Activated B cell treated with CpG ODN at 0.5 μM for 24 hours (primary cell): ENCODE measurements around the gene PDZD7. TPM values are rescaled to one million over a fixed set of nuclear protein-coding genes. Genes with fewer than 3 reads are reported as not detected.

Source experiments
- ATAC-seq: fragments of 200-7000 bp; cut with Tn5 transposase; one replicate; pipeline ENCODE4 v1.10.0; 2021; ENCODE audit warnings: low read depth, mild to moderate bottlenecking, moderate library complexity
- CTCF ChIA-PET: fragments of 350-600 bp; sonication (Branson Sonifier 250); formaldehyde crosslinking; loops from one replicate; lab custom pipeline; 2021; ENCODE audit warnings: antibody characterized with exemption; lab: Charles Lee
- POLR2A ChIA-PET: fragments of 350-600 bp; sonication (Branson Sonifier 250); formaldehyde crosslinking; loops from one replicate; lab custom pipeline; 2021; ENCODE audit warnings: antibody characterized with exemption; lab: Charles Lee
- DNase-seq: peaks from one replicate; pipeline ENCODE4 v3.0.0; 2022
- H3K27ac Mint-ChIP-seq: one replicate; pipeline ENCODE4 v1.8.0; 2020; ENCODE audit warnings: mixed read lengths
- H3K27me3 Mint-ChIP-seq: one replicate; pipeline ENCODE4 v1.8.0; 2021; ENCODE audit warnings: mixed read lengths
- H3K36me3 Mint-ChIP-seq: one replicate; pipeline ENCODE4 v1.8.0; 2021; ENCODE audit warnings: low read depth, mixed read lengths
- H3K4me1 Mint-ChIP-seq: one replicate; pipeline ENCODE4 v1.8.0; 2021; ENCODE audit warnings: mixed read lengths
- H3K4me3 Mint-ChIP-seq: one replicate; pipeline ENCODE4 v1.8.0; 2020; ENCODE audit warnings: mild to moderate bottlenecking, mixed read lengths
- H3K9me3 Mint-ChIP-seq: one replicate; pipeline ENCODE4 v1.8.0; 2020; ENCODE audit warnings: mixed read lengths
- CTCF ChIP-seq: fragments of 200-600 bp; IDR thresholded peaks from one replicate; pipeline ENCODE4 v1.8.0; 2022; ENCODE audit warnings: antibody characterized with exemption, mild to moderate bottlenecking
- intact Hi-C: fragments of 100-400 bp; cut with micrococcal nuclease; formaldehyde crosslinking; loops from one replicate; pipeline ENCODE4 v1.15.1; 2024
- total RNA-seq: library from RNA; stranded (reverse); gene quantifications from 2 replicates; pipeline ENCODE4 v1.2.3, GENCODE V29; 2022

Gene PDZD7
- total RNA-seq, 1 donor from 2014 or later, result 0.11 TPM

- peaks cover 18% of the 10 kb centered on the region for H3K36me3 Mint-ChIP-seq
- peak overlapping the region; percentile 88 for H3K27ac Mint-ChIP-seq
- TF ChIP-seq CTCF, result peak; percentile 80
- ATAC-seq (peak; percentile 63), DNase-seq (peak; percentile 85)
- peak overlapping the region; percentile 87 for H3K4me3 Mint-ChIP-seq
- H3K4me1 Mint-ChIP-seq, result peaks cover 30% of the 10 kb centered on the region
- intact Hi-C loops, result loop anchor here (1.0 to 5.0 kb wide), 6 partner anchors 14 to 1643 kb away; partner anchors contain the start of genes HIF1AN, PDZD7, SFXN3 and TRIM8
- ChIA-PET POLR2A (interaction anchor here (1.2 to 4.5 kb wide), 3 partner anchors 12 to 32 kb away, joined by 3 to 54 read pairs (median 7); partner anchors contain the start of genes MRPL43, PDZD7, SFXN3 and TWNK), CTCF (interaction anchor here (0.7 to 3.3 kb wide), 5 partner anchors 8 to 17 kb away, joined by 4 to 34 read pairs (median 9); partner anchors contain the start of genes MRPL43 and TWNK)
- H3K9me3 Mint-ChIP-seq, result no peaks in the 10 kb centered on the region
- H3K27me3 Mint-ChIP-seq, result no peaks in the 10 kb centered on the region
Measured at GRCh38 chr10:100998991-100999741, 31.8 kb downstream of the PDZD7 start.

GRCh38 chr10:100998183-100998990, 32.5 kb downstream of the PDZD7 start:
- H3K36me3 Mint-ChIP-seq, result peaks cover 20% of the 10 kb centered on the region
- H3K4me1 Mint-ChIP-seq, result peaks cover 30% of the 10 kb centered on the region
- ATAC-seq, result peak; percentile 26
- H3K27ac Mint-ChIP-seq, result peak overlapping the region; percentile 88
- intact Hi-C loops, result loop anchor here (2.0 to 5.0 kb wide), 5 partner anchors 32 to 1644 kb away; partner anchors contain the start of genes HIF1AN, PDZD7, SFXN3 and TRIM8
- peak overlapping the region; percentile 87 for H3K4me3 Mint-ChIP-seq
- peak; percentile 60 for DNase-seq
- POLR2A ChIA-PET, result interaction anchor here (0.6 to 4.5 kb wide), 11 partner anchors 11 to 1716 kb away, joined by 3 to 54 read pairs (median 4); partner anchors contain the start of genes ARL3, HIF1AN, KAZALD1 and MRPL43
- CTCF ChIA-PET, result interaction anchor here (0.9 to 3.3 kb wide), 9 partner anchors 9 to 172 kb away, joined by 3 to 34 read pairs (median 7); partner anchors contain the start of genes KAZALD1, MRPL43 and TWNK
- H3K27me3 Mint-ChIP-seq, result no peaks in the 10 kb centered on the region
- no peaks in the 10 kb centered on the region for H3K9me3 Mint-ChIP-seq
- no peak for TF ChIP-seq CTCF

GRCh38 chr10:100997360-100998182, 33.4 kb downstream of the PDZD7 start:
- DNase-seq, result peak; percentile 77
- peak; percentile 51 for TF ChIP-seq CTCF
- Mint-ChIP-seq H3K27ac (peak overlapping the region; percentile 94), H3K27me3 (no peaks in the 10 kb centered on the region), H3K4me3 (peak overlapping the region; percentile 87), H3K4me1 (peaks cover 30% of the 10 kb centered on the region), H3K36me3 (peaks cover 25% of the 10 kb centered on the region), H3K9me3 (no peaks in the 10 kb centered on the region)
- CTCF ChIA-PET, result interaction anchor here (0.7 to 3.3 kb wide), 10 partner anchors 9 to 172 kb away, joined by 3 to 34 read pairs (median 6); partner anchors contain the start of genes KAZALD1, MRPL43, PDZD7 and SFXN3
- intact Hi-C loops, result loop anchor here (1.0 to 5.0 kb wide), 9 partner anchors 10 to 1645 kb away; partner anchors contain the start of genes HIF1AN, KAZALD1, MRPL43 and PDZD7
- ATAC-seq, result peak; percentile 35
- POLR2A ChIA-PET, result interaction anchor here (0.6 to 4.5 kb wide), 12 partner anchors 11 to 1717 kb away, joined by 3 to 54 read pairs (median 4); partner anchors contain the start of genes ARL3, HIF1AN, KAZALD1 and MRPL43

GRCh38 chr10:100996678-100997359, 34.1 kb downstream of the PDZD7 start:
- H3K36me3 Mint-ChIP-seq, result peaks cover 27% of the 10 kb centered on the region
- TF ChIP-seq CTCF, result no peak
- DNase-seq, result peak; percentile 56
- ChIA-PET POLR2A (interaction anchor here (0.9 to 4.5 kb wide), 7 partner anchors 10 to 461 kb away, joined by 3 to 54 read pairs (median 4); partner anchors contain the start of genes HIF1AN, MRPL43, PDZD7 and SFXN3), CTCF (interaction anchor here (0.7 to 3.3 kb wide), 7 partner anchors 10 to 65 kb away, joined by 3 to 34 read pairs (median 9); partner anchors contain the start of genes KAZALD1, MRPL43, PDZD7 and SFXN3)
- intact Hi-C loops, result loop anchor here (1.0 to 5.0 kb wide), 8 partner anchors 10 to 1645 kb away; partner anchors contain the start of genes HIF1AN, KAZALD1, MRPL43 and SEMA4G
- H3K27ac Mint-ChIP-seq, result peak overlapping the region; percentile 94
- no peaks in the 10 kb centered on the region for H3K27me3 Mint-ChIP-seq
- H3K4me1 Mint-ChIP-seq, result peaks cover 30% of the 10 kb centered on the region
- peak; percentile 32 for ATAC-seq
- H3K4me3 Mint-ChIP-seq, result peak overlapping the region; percentile 87
- no peaks in the 10 kb centered on the region for H3K9me3 Mint-ChIP-seq
